ENCODE results near the gene CCM2.

The CCM2 gene

DNA sequence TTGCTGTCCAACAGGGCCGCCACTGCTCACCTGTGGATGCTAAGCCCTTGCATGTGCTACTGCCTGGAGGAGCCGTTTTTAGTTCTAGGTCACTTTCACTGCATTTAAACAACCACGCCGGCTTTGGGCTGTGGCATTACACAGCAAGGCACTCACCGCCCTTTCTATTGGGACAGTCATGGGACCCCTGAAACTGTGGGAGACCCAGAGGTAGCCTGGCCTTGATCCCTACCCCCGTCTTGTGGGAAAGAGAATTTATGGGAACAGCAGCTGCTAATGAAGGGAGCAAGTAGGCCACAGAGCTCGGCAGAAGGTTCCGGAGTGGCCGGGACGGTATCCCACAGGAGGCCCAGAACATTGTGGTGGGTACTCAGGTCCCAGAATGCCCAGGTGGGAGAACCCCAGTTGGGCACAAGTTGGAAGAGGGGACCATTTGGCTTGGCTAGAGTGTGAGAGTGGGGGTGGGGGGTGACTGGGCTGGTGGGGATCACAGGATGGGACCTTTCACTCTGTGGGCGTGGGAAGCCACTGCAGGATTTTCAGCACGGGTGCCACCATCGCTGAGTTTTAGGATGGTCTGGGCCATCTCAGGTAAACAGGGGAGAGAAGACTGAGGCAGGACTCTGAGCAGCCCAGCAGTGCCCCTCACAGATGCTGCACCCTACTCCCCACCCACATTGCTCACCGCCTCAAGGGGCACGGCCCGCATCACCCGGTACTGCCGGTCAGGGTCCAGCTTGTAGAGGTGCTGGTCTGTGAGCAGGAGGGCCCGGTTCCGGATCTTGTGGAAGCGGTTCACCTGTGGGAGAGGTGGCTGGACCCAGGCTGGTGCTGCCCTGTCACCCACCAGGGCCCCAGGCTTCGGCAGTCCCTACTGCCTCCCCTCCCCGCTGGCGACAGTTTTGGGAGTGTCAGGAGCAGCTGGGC lies 36.4 kb upstream of the CCM2 start:
- Histone ChIP-seq H3K9me3 (ENCODE audit: control insufficient read depth in 1 of 2, low read length in 2 of 2) (no peaks in the 10 kb centered on the region), H3K27me3 (ENCODE audit: low read depth, low read length) (no peaks in the 10 kb centered on the region), H3K4me1 (ENCODE audit: control insufficient read depth in 1 of 2, insufficient read depth in 2 of 2, low read length in 2 of 2) (peaks cover 0 to 10% of the 10 kb centered on the region in 2 donors), H3K36me3 (ENCODE audit: control insufficient read depth in 1 of 2, insufficient read depth in 2 of 2, low read length in 2 of 2) (no peaks in the 10 kb centered on the region), H3K4me3 (ENCODE audit: low read depth in 1 of 2, low read length in 2 of 2) (no peak overlapping the region), H3K27ac (ENCODE audit: low read length) (no peak overlapping the region)

DNA sequence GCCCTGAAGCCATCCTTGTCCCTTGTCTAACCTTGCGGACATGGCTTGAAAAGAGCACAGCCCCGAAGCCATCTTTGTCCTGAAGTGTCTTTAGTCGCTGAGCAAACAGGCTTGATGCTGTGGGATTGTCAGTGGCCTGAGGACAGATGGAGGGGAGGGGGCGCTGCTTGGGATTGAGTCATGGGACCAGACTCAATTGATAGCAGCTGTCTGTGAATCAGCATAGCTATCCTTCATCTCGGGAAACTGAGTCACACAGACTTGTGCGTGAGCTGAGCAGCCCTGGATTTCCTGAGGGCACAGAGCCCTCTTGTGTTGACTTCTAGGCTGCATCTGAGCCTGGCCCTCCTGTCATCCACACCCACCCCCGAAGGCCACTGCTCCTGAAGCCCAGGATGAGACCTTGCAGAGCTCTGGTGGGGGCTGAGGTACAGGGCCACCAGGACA lies 35.6 kb upstream of the CCM2 start:
- Histone ChIP-seq H3K27ac (ENCODE audit: low read length) (no peak overlapping the region), H3K9me3 (ENCODE audit: control insufficient read depth in 1 of 2, low read length in 2 of 2) (no peaks in the 10 kb centered on the region), H3K36me3 (ENCODE audit: control insufficient read depth in 1 of 2, insufficient read depth in 2 of 2, low read length in 2 of 2) (no peaks in the 10 kb centered on the region), H3K4me1 (ENCODE audit: control insufficient read depth in 1 of 2, insufficient read depth in 2 of 2, low read length in 2 of 2) (peaks cover 0 to 10% of the 10 kb centered on the region in 2 donors), H3K4me3 (ENCODE audit: low read depth in 1 of 2, low read length in 2 of 2) (no peak overlapping the region), H3K27me3 (ENCODE audit: low read depth, low read length) (no peaks in the 10 kb centered on the region)

DNA sequence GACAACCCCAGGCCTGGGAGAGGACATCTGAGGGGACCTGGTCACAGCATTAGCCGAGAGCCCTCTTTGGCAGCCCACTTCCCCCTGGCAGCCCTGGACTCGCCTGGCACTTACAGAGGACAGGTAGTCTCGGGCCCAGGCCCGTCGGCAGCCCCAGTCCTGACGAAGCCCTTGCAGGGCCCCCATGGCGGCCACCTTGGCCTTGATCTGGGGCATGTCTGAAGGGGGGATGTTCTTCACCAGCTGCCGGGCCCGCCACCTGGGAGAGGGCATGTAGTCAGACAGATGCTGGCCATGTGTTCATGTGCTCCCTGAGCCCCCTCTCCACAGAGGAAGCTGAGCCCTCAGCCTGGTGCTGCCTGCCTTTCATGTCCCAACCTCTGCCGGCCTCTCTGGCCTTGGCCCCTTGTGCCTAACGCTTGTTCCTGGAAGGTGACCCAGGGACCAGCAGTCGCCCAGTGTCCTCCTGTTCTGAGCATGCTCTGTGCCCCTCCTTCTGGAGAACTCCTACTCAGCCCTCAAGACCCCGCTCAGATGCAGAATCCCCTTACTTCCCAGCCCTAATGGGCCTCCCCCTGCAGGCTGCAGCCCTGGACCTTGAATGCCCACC lies 35.1 kb upstream of the CCM2 start:
- Histone ChIP-seq H3K4me3 (ENCODE audit: low read depth in 1 of 2, low read length in 2 of 2) (no peak overlapping the region), H3K4me1 (ENCODE audit: control insufficient read depth in 1 of 2, insufficient read depth in 2 of 2, low read length in 2 of 2) (peaks cover 0 to 10% of the 10 kb centered on the region in 2 donors), H3K27me3 (ENCODE audit: low read depth, low read length) (no peaks in the 10 kb centered on the region), H3K27ac (ENCODE audit: low read length) (no peak overlapping the region), H3K9me3 (ENCODE audit: control insufficient read depth in 1 of 2, low read length in 2 of 2) (no peaks in the 10 kb centered on the region), H3K36me3 (ENCODE audit: control insufficient read depth in 1 of 2, insufficient read depth in 2 of 2, low read length in 2 of 2) (no peaks in the 10 kb centered on the region)

DNA sequence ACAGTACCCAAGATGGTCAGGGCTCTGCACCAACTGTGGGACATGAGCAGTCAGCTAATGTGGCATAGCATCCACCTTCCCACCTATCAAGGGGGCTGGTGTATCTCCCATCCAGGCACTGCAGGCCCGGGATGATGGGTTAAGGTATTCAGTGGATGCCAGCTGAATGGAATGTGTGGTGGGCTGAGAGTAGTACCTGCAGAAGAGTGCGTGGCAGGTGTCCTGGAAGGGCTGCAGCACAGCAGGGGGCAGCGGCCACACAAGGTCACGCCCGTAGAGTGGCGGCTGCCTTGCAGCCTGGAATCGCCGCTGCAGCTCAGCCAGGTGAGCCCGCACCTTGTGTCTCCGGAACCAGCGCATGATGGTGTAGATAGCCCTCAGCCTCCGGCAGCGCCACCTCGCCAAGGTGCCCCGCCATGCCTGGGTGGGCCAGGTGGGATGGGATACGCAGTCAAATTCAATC lies 34.5 kb upstream of the CCM2 start:
- Histone ChIP-seq H3K27ac (ENCODE audit: low read length) (no peak overlapping the region), H3K27me3 (ENCODE audit: low read depth, low read length) (no peaks in the 10 kb centered on the region), H3K4me3 (ENCODE audit: low read depth in 1 of 2, low read length in 2 of 2) (no peak overlapping the region), H3K9me3 (ENCODE audit: control insufficient read depth in 1 of 2, low read length in 2 of 2) (no peaks in the 10 kb centered on the region), H3K4me1 (ENCODE audit: control insufficient read depth in 1 of 2, insufficient read depth in 2 of 2, low read length in 2 of 2) (peaks cover 0 to 10% of the 10 kb centered on the region in 2 donors), H3K36me3 (ENCODE audit: control insufficient read depth in 1 of 2, insufficient read depth in 2 of 2, low read length in 2 of 2) (no peaks in the 10 kb centered on the region)

DNA sequence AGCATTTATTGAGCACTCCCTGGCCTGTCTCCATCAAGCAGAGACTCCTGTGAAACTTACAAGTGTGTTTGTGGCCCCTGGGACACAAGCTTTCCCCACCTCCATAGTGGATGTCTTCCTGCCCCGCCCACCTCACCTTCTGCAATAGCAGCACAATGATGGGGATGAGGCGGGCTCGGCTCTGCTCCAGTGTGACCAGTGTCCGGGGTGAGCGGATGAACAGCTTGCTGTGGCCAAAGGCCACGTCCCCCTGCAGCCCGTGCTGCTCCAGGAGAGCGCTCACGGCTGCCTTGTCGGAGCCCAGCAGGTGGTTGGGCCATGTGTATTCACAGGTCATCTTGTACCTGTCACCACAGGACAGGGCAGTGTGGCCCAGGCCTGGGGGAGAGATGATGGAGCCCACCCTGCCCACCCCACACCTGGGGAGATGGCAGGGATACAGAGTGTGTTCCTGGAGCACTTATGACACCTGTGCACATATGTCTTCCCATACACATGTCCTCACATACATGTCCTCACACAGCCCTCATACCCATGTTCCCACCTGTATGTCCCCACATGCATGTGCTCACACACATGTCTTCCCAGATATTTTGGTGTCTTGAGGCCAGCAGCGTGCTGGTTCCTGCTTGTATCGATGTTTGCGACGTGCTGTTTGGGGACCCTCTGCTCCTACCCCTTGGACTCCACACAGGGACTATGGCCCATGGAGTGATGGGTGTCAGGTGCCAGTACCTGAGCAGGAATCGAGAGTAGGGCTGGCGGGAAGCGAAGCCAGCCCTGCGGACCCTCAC lies 33.9 kb upstream of the CCM2 start:
- no peaks in the 10 kb centered on the region for H3K27me3 ChIP-seq (ENCODE audit: low read depth, low read length)
- no peak overlapping the region for H3K4me3 ChIP-seq (ENCODE audit: low read depth in 1 of 2, low read length in 2 of 2)
- peaks cover 0 to under 1% of the 10 kb centered on the region in 2 donors for H3K36me3 ChIP-seq (ENCODE audit: control insufficient read depth in 1 of 2, insufficient read depth in 2 of 2, low read length in 2 of 2)
- no peaks in the 10 kb centered on the region for H3K9me3 ChIP-seq (ENCODE audit: control insufficient read depth in 1 of 2, low read length in 2 of 2)
- peaks cover 0 to 10% of the 10 kb centered on the region in 2 donors for H3K4me1 ChIP-seq (ENCODE audit: control insufficient read depth in 1 of 2, insufficient read depth in 2 of 2, low read length in 2 of 2)
- no peak overlapping the region for H3K27ac ChIP-seq (ENCODE audit: low read length)

DNA sequence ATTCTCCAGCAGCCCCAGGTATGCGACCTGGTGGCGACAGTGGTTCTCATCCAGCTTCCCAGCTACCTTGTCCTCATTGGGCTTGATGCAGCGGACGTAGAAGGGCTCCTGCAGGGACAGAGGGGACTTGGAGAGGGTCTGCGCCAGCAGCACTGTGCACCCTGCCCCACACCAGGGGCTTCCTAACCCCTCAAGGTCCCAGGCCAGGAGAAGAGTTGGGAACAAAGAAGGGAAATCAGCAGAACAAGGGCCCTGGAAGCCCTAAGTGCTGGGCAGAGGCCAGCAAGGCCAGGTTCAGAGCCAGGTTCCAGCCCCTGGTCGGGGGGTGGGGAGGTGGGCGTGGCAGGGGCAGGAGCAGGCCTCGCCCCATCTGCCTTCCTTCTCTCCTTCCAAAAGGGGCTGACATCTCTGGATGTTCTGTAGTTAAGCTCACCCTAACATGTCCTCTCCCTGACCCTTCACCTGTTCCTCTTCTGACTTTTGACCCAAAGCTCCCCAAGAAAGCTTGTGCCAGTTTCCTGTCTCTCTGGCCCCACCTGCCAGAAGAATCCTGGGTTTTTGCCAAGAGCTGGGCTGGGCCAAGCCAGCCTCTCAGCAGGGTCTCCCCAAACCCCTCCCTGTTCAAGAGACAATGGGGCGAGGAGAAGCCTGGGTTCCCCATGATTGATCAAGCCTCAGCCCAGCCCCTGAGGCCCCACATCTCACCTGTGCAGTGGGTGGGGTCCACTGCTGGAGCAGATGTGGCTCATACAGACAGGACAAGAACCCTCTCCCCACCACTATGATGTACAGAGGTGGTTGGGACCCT lies 33.1 kb upstream of the CCM2 start:
- Histone ChIP-seq H3K4me1 (ENCODE audit: control insufficient read depth in 1 of 2, insufficient read depth in 2 of 2, low read length in 2 of 2) (peaks cover 0 to 10% of the 10 kb centered on the region in 2 donors), H3K27ac (ENCODE audit: low read length) (no peak overlapping the region), H3K4me3 (ENCODE audit: low read depth in 1 of 2, low read length in 2 of 2) (no peak overlapping the region), H3K36me3 (ENCODE audit: control insufficient read depth in 1 of 2, insufficient read depth in 2 of 2, low read length in 2 of 2) (peaks cover 0 to 6% of the 10 kb centered on the region in 2 donors), H3K9me3 (ENCODE audit: control insufficient read depth in 1 of 2, low read length in 2 of 2) (no peaks in the 10 kb centered on the region), H3K27me3 (ENCODE audit: low read depth, low read length) (no peaks in the 10 kb centered on the region)

DNA sequence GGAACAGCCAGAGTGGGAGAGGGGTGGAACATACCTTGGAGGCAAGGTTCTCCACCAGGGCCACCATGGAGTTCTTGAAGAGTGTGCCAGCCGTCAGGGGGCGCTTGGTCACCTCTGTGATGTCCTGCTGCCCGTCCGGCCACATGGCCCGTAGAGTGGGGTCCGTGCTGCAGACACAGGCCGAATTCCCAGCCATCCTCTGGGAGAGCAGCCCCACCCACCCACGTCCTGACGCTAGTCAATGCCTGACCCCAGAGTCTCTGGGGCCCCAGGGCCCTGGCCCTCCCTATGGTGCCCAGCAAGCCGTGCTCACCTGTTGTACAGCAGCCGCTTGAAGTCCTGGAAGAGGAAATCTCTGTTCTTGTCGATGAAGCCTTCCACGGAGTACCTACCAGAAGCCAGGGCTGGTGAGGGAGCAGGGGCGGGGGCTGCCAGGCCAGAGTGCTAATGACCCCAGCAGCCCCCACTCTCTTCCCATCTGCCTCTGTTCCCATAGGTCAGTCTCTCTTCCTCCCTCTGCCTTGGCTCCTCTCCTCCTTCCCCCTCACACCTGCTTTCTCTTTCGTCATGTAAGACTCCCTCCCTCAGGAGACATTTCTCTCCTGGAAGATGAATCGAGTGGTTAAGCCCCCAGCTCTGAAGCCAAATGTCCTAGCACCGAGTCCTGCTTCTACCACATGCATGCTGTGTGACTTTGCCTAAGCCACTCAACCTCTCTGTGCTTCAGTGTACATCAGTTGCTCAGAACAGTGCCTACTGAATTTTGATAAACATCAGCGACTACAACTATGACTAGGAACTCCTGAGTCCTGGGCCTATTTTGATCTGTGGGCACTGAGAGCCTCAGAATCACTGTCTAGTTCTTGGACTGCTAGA lies 32.2 kb upstream of the CCM2 start:
- no peaks in the 10 kb centered on the region for H3K9me3 ChIP-seq (ENCODE audit: control insufficient read depth in 1 of 2, low read length in 2 of 2)
- H3K4me1 ChIP-seq (ENCODE audit: control insufficient read depth in 1 of 2, insufficient read depth in 2 of 2, low read length in 2 of 2): peaks cover 0 to 1% of the 10 kb centered on the region in 2 donors
- H3K36me3 ChIP-seq (ENCODE audit: control insufficient read depth in 1 of 2, insufficient read depth in 2 of 2, low read length in 2 of 2): peaks cover 0 to 6% of the 10 kb centered on the region in 2 donors
- no peak overlapping the region for H3K27ac ChIP-seq (ENCODE audit: low read length)
- H3K27me3 ChIP-seq (ENCODE audit: low read depth, low read length): no peaks in the 10 kb centered on the region
- H3K4me3 ChIP-seq (ENCODE audit: low read depth in 1 of 2, low read length in 2 of 2): no peak overlapping the region

DNA sequence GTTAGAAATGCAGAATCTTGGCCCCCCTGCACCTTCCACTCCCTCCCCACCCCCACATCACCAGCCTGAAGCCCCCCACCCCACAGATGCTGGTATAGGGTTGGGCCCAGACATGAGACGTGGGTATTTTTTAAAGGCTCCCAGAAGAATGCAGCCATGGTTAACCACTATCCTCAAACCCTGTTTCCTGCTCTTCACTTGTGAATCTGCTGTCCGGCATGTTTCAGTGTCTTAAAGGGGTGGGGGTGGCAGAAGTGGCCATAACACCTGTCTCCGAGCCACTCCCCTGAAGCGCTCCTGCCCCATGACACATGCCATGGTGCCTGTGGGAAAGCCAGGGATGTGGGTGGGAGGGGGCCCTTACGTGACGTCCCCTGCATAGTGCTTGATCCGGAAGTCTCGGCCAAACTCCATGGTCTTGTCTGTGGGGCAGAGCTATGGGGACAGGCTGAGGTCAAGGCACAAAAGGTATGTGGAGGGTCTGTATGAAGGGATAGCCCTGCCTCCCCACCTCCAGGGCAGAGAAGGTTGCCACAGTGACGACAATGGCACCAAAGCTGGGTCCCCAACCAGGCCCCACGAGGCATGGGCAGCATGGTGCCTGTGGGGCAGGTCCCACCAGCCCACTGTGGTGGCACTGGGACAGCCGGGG lies 30.8 kb upstream of the CCM2 start:
- H3K27me3 ChIP-seq (ENCODE audit: low read depth, low read length): no peaks in the 10 kb centered on the region
- H3K27ac ChIP-seq (ENCODE audit: low read length): no peak overlapping the region
- H3K4me3 ChIP-seq (ENCODE audit: low read depth in 1 of 2, low read length in 2 of 2): no peak overlapping the region
- peaks cover 0 to 6% of the 10 kb centered on the region in 2 donors for H3K36me3 ChIP-seq (ENCODE audit: control insufficient read depth in 1 of 2, insufficient read depth in 2 of 2, low read length in 2 of 2)
- H3K9me3 ChIP-seq (ENCODE audit: control insufficient read depth in 1 of 2, low read length in 2 of 2): no peaks in the 10 kb centered on the region
- no peaks in the 10 kb centered on the region for H3K4me1 ChIP-seq (ENCODE audit: control insufficient read depth in 1 of 2, insufficient read depth in 2 of 2, low read length in 2 of 2)

DNA sequence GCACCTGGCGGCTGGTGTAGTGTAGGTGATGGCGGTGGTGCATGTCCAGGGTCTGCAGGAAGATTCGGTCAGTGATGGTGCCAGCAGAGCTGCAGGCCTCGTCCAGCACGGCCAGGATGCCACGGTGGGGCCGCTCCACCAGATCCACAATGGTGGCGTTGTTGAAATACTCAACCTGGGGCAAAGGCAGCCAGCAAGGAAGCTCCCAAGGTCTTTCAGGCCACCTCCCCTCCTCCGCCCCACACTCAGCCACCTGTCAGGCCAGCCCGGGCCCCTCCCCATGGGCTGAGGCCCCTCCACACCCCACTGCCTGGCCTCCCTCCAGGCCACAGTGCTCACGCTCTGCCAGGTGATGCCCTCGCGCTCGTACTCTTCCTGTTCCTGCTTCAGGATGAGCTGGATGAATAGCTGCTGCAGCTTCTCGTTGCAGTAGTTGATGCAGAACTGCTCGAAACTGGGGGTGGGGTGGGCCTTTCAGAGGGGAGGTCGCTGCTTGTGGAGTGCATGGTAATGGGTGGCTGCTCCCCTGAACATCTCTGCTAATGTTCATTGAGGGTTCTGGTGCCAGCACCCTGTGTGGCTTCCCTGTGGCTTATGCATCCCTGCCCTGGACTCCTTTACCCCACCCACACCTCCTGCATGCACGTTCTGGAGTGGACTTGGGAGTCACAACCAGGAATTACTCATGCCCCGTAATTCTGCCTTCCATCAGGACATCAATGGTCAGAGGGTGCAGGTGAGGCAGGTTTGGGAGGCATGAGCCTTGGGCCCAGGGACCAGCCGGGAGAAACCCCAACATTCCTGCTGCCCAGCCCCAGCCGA lies 30.1 kb upstream of the CCM2 start:
- H3K27ac ChIP-seq (ENCODE audit: low read length): no peak overlapping the region
- H3K9me3 ChIP-seq (ENCODE audit: control insufficient read depth in 1 of 2, low read length in 2 of 2): no peaks in the 10 kb centered on the region
- H3K4me1 ChIP-seq (ENCODE audit: control insufficient read depth in 1 of 2, insufficient read depth in 2 of 2, low read length in 2 of 2): no peaks in the 10 kb centered on the region
- H3K36me3 ChIP-seq (ENCODE audit: control insufficient read depth in 1 of 2, insufficient read depth in 2 of 2, low read length in 2 of 2): peaks cover 0 to 6% of the 10 kb centered on the region in 2 donors
- no peak overlapping the region for H3K4me3 ChIP-seq (ENCODE audit: low read depth in 1 of 2, low read length in 2 of 2)
- H3K27me3 ChIP-seq (ENCODE audit: low read depth, low read length): no peaks in the 10 kb centered on the region
